IMR-90 (cell line): Measurements from ENCODE around the gene NELL1. TPM values are rescaled to one million over a fixed set of nuclear protein-coding genes. Genes with fewer than 3 reads are reported as not detected.

Experiments used
- ATAC-seq: fragments of 200-7000 bp; cut with Tn5 transposase; 2 replicates; pipeline ENCODE4 v1.9.1; 2020; ENCODE audit warnings: low read depth, mild to moderate bottlenecking, moderate library complexity
- BruUV-seq: library from RNA; stranded (reverse); fragments of 400-500 nt; replicated peaks from 2 replicates; lab custom pipeline; 2021; lab: Mats Ljungman, UMichigan
- CTCF ChIA-PET: fragments of 300-600 bp; formaldehyde crosslinking; extraction: SDS; loops from one replicate; lab custom pipeline; 2021; ENCODE audit warnings: antibody characterized with exemption; lab: Yijun Ruan, JAX
- POLR2A ChIA-PET: fragments of 300-600 bp; sonication (Branson Sonifier 250); formaldehyde crosslinking; loops from one replicate; lab custom pipeline; 2022; ENCODE audit warnings: antibody characterized with exemption; ENCODE audit not compliant: unreplicated experiment; lab: Charles Lee
- DNase-seq: peaks from one replicate; pipeline ENCODE4 v3.0.0; 2013
- H2AFZ ChIP-seq: replicated peaks from 2 replicates; pipeline ENCODE3; 2013; ENCODE audit warnings: low read length, mild to moderate bottlenecking; ENCODE audit not compliant: poor library complexity
- H2AK5ac ChIP-seq: 2 replicates; pipeline ENCODE4 v1.6.1; 2013; ENCODE audit warnings: low read depth, low read length, inconsistent platforms
- H2AK9ac ChIP-seq: replicated peaks from 2 replicates; pipeline ENCODE3; 2013; ENCODE audit warnings: mild to moderate bottlenecking, low read depth, low read length, moderate library complexity; ENCODE audit not compliant: poor library complexity
- H2BK120ac ChIP-seq: 2 replicates; pipeline ENCODE4 v1.6.1; 2013; ENCODE audit warnings: low read depth, low read length, inconsistent platforms
- H2BK15ac ChIP-seq: 3 replicates; pipeline ENCODE4 v1.6.1; 2013; ENCODE audit warnings: low read depth, low read length, inconsistent platforms
- H2BK20ac ChIP-seq: 2 replicates; pipeline ENCODE4 v1.6.1; 2013; ENCODE audit warnings: low read depth, mild to moderate bottlenecking, inconsistent platforms, low read length, moderate library complexity
- H2BK5ac ChIP-seq: 2 replicates; pipeline ENCODE4 v1.6.1; 2013; ENCODE audit warnings: mild to moderate bottlenecking, low read depth, low read length, inconsistent platforms; ENCODE audit not compliant: poor library complexity, severe bottlenecking
- H3K14ac ChIP-seq: replicated peaks from 2 replicates; pipeline ENCODE4 v1.6.1; 2013; ENCODE audit warnings: low read depth, low read length, inconsistent platforms
- H3K18ac ChIP-seq: 2 replicates; pipeline ENCODE4 v1.6.1; 2013; ENCODE audit warnings: low read depth, low read length, control low read depth
- H3K23ac ChIP-seq: 2 replicates; pipeline ENCODE4 v1.6.1; 2013; ENCODE audit warnings: low read depth, low read length, inconsistent platforms
- H3K27ac ChIP-seq: 2 replicates; pipeline ENCODE4 v1.5.1; 2013; ENCODE audit warnings: mild to moderate bottlenecking, control low read depth, low read length; ENCODE audit not compliant: insufficient read depth
- H3K27me3 ChIP-seq: 2 replicates; pipeline ENCODE4 v1.6.1; 2013; ENCODE audit warnings: low read length; ENCODE audit not compliant: control insufficient read depth, insufficient read depth
- H3K36me3 ChIP-seq: 2 replicates; pipeline ENCODE4 v1.6.1; 2013; ENCODE audit warnings: low read length, mixed read lengths; ENCODE audit not compliant: control insufficient read depth, insufficient read depth
- H3K4ac ChIP-seq: 2 replicates; pipeline ENCODE4 v1.6.1; 2013; ENCODE audit warnings: low read depth, low read length, inconsistent platforms
- H3K4me1 ChIP-seq: 2 replicates; pipeline ENCODE4 v1.6.1; 2013; ENCODE audit warnings: low read length, mixed read lengths; ENCODE audit not compliant: control insufficient read depth, insufficient read depth
- H3K4me2 ChIP-seq: 2 replicates; pipeline ENCODE4 v1.6.1; 2013; ENCODE audit warnings: low read depth, mild to moderate bottlenecking, control low read depth, low read length, moderate library complexity
- H3K4me3 ChIP-seq: 2 replicates; pipeline ENCODE4 v1.5.1; 2013; ENCODE audit warnings: low read depth, mild to moderate bottlenecking, control low read depth, low read length, moderate library complexity; ENCODE audit not compliant: insufficient read depth
- H3K56ac ChIP-seq: 2 replicates; pipeline ENCODE4 v1.6.1; 2013; ENCODE audit warnings: low read length, inconsistent platforms; ENCODE audit not compliant: insufficient read depth; ENCODE audit errors: extremely low read depth
- H3K79me1 ChIP-seq, 2 experiments: 2 replicates each; pipeline ENCODE4 v1.6.1; 2013; ENCODE audit warnings: low read length in 2 of 2, inconsistent platforms in 1 of 2, low read depth in 1 of 2
- H3K9ac ChIP-seq: 2 replicates; pipeline ENCODE4 v1.6.1; 2013; ENCODE audit warnings: low read depth, low read length, control low read depth
- H3K9me1 ChIP-seq: 2 replicates; pipeline ENCODE4 v1.6.1; 2013; ENCODE audit warnings: low read length, inconsistent platforms; ENCODE audit not compliant: insufficient read depth
- H3K9me3 ChIP-seq: 2 replicates; pipeline ENCODE4 v1.6.1; 2013; ENCODE audit warnings: low read length; ENCODE audit not compliant: control insufficient read depth, insufficient read depth
- H4K20me1 ChIP-seq: 2 replicates; pipeline ENCODE4 v1.6.1; 2013; ENCODE audit warnings: low read length, inconsistent platforms; ENCODE audit not compliant: insufficient read depth
- H4K5ac ChIP-seq: 2 replicates; pipeline ENCODE4 v1.6.1; 2013; ENCODE audit warnings: mild to moderate bottlenecking, low read depth, low read length, control low read depth
- H4K8ac ChIP-seq, 2 experiments: 2 replicates each; pipeline ENCODE4 v1.6.1; 2013; ENCODE audit warnings: low read depth in 2 of 2, low read length in 2 of 2, control low read depth in 1 of 2, inconsistent platforms in 1 of 2
- H4K91ac ChIP-seq: 2 replicates; pipeline ENCODE4 v1.6.1; 2013; ENCODE audit warnings: low read depth, low read length, inconsistent platforms; ENCODE audit not compliant: insufficient read depth
- BHLHE40 ChIP-seq: fragments of 150-350 bp; IDR thresholded peaks from 2 replicates; pipeline ENCODE4 v1.6.1; 2016; ENCODE audit warnings: mild to moderate bottlenecking, low read depth, low read length
- WGBS, 2 experiments: methylation state at CpG; one replicate each; pipeline versions ENCODE4 v1.1.5 to v1.1.7; 2013; ENCODE audit warnings: missing lambda C conversion rate in 2 of 2; ENCODE audit not compliant: insufficient read length in 1 of 2; ENCODE audit errors: extremely low coverage in 2 of 2; 5-methylcytosine and 5-hydroxymethylcytosine counted together
- dilution Hi-C: fragments of 300-500 bp; cut with HindIII; formaldehyde crosslinking; loops from one replicate; pipeline ENCODE4 v1.14.3; 2018; ENCODE audit warnings: low sequenced_read_pairs; ENCODE audit not compliant: unreplicated experiment
- in situ Hi-C: fragments of 300-500 bp; cut with MboI; formaldehyde crosslinking; loops from 3 replicates; pipeline ENCODE4 v1.14.3; 2019; ENCODE audit warnings: low sequenced_read_pairs, inconsistent platforms, mixed read lengths
- intact Hi-C: fragments of 100-400 bp; cut with micrococcal nuclease; formaldehyde crosslinking; loops from 2 replicates; pipeline ENCODE4 v1.10.0; 2022
- polyA plus RNA-seq, 3 experiments: library from polyadenylated mRNA; depleted of rRNA; stranded (reverse); fragments of >200 nt; gene quantifications; 2 replicates each; pipeline ENCODE4 v1.2.3, GENCODE V29; 2012; ENCODE audit warnings: low replicate concordance in 1 of 3
- total RNA-seq: library from RNA; depleted of rRNA; stranded (reverse); fragments of >200 nt; gene quantifications from 2 replicates; pipeline ENCODE4 v1.2.3, GENCODE V29; 2012
- TF ChIP-seq, protein P1 (sequence below): fragments of 150-350 bp; IDR thresholded peaks from 2 replicates; pipeline ENCODE4 v1.6.1; 2017; ENCODE audit warnings: mild to moderate bottlenecking, antibody characterized with exemption, low read length, low read depth

NELL1 gene
- total and polyA plus RNA-seq, 2 of the 4 experiments (the other 2 are of a cell fraction) = not detected

DNA sequence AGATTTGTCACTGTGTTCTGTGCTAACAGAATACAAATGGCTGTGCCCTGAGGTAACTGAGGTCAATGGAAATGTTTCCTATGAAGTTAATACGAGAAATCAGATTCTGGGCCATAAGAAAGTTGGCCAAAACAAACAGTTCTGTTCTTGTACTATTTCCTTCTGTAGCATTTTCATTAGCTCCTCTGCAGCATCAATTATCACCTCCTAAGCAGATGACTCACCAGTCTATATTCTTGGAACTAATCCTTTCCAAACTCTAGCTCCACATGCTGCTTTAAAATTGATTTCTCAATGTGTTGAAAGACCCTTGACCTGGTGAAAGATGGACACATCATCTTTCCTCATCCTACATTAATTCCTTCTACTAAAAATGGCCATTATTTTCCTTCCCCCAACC lies 736.0 kb downstream of the NELL1 start:
- no peaks in the 10 kb centered on the region for H3K9me1 ChIP-seq
- H3K27ac ChIP-seq = no peak overlapping the region
- no peaks in the 10 kb centered on the region for H3K27me3 ChIP-seq
- H3K4me3 ChIP-seq = no peak overlapping the region
- no peaks in the 10 kb centered on the region for H3K79me1 ChIP-seq
- TF ChIP-seq, protein P1, sequence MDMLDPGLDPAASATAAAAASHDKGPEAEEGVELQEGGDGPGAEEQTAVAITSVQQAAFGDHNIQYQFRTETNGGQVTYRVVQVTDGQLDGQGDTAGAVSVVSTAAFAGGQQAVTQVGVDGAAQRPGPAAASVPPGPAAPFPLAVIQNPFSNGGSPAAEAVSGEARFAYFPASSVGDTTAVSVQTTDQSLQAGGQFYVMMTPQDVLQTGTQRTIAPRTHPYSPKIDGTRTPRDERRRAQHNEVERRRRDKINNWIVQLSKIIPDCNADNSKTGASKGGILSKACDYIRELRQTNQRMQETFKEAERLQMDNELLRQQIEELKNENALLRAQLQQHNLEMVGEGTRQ = no peak
- no peak for TF ChIP-seq BHLHE40
- no peak overlapping the region for H2AK9ac ChIP-seq
- H3K18ac ChIP-seq = no peak overlapping the region
- BruUV-seq = no TSS peak
- H2BK20ac ChIP-seq = no peak overlapping the region
- ATAC-seq = no peak
- no peak for DNase-seq
- no peak overlapping the region for H2BK15ac ChIP-seq
- no peak overlapping the region for H4K8ac ChIP-seq
- dilution Hi-C loops = no loop called here
- H3K36me3 ChIP-seq = no peaks in the 10 kb centered on the region
- no peak overlapping the region for H2AFZ ChIP-seq
- no peak overlapping the region for H3K9ac ChIP-seq
- no peak overlapping the region for H4K5ac ChIP-seq
- CTCF ChIA-PET = no interaction called here
- H3K14ac ChIP-seq = no peak overlapping the region
- no peak overlapping the region for H4K91ac ChIP-seq
- intact Hi-C loops = no loop called here
- H3K23ac ChIP-seq = no peak overlapping the region
- WGBS, 2 experiments = no CpG with 5 or more reads among the region's 1 CpG
- H3K4ac ChIP-seq = no peak overlapping the region
- peaks cover 5% of the 10 kb centered on the region for H3K9me3 ChIP-seq
- no peaks in the 10 kb centered on the region for H4K20me1 ChIP-seq
- H3K4me1 ChIP-seq = no peaks in the 10 kb centered on the region
- H3K4me2 ChIP-seq = no peak overlapping the region
- no peak overlapping the region for H2AK5ac ChIP-seq
- H2BK120ac ChIP-seq = no peak overlapping the region
- H3K56ac ChIP-seq = no peak overlapping the region
- POLR2A ChIA-PET = no interaction called here
- no peak overlapping the region for H2BK5ac ChIP-seq
- in situ Hi-C loops = no loop called here
